Measurements from ENCODE around the gene RIC8B.

The RIC8B gene

DNA sequence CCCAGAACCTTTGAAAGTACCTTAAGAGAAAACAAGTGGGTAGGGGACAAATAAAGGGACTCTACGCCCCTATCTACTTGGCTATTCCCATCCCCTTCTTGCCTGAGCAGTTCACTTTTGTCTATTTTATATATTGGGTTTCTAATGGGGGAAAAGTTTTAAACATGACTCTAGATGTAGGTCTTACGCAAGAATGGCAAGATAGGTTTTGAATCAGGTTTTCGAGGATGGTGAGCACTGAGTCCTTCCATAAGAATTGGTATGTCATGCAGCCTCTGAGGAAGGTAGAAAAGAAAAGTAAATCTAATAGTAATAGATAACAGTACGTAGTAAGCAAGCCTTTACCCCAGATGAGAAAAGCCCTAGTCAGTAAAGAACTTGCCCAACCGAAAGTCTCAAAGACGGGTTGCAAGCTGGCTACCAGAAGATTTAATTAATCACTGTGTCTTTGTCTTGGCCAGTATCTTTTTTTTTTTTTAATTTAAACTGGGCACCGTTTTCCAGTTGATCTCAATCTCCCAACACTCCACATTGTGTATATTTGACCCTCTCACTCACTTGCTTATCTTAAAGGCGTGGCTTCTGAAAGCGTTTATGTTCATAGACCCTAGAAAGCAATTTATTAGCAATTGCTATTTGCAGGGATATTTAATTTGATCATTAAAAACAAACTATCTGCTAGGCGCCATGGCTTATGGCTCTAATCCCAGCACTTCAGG is 94.7 kb downstream of the RIC8B start:
- no peak overlapping the region for H3K4me3 ChIP-seq (ENCODE audit: control insufficient read depth, low read depth, low read length)
- TF ChIP-seq, protein P1, sequence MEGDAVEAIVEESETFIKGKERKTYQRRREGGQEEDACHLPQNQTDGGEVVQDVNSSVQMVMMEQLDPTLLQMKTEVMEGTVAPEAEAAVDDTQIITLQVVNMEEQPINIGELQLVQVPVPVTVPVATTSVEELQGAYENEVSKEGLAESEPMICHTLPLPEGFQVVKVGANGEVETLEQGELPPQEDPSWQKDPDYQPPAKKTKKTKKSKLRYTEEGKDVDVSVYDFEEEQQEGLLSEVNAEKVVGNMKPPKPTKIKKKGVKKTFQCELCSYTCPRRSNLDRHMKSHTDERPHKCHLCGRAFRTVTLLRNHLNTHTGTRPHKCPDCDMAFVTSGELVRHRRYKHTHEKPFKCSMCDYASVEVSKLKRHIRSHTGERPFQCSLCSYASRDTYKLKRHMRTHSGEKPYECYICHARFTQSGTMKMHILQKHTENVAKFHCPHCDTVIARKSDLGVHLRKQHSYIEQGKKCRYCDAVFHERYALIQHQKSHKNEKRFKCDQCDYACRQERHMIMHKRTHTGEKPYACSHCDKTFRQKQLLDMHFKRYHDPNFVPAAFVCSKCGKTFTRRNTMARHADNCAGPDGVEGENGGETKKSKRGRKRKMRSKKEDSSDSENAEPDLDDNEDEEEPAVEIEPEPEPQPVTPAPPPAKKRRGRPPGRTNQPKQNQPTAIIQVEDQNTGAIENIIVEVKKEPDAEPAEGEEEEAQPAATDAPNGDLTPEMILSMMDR (conservative IDR thresholded peaks at IDR 0.05; ENCODE audit: control insufficient read depth, insufficient read depth, low read depth, low read length) = no peak
- no peak for DNase-seq (ENCODE audit: low read depth)

DNA sequence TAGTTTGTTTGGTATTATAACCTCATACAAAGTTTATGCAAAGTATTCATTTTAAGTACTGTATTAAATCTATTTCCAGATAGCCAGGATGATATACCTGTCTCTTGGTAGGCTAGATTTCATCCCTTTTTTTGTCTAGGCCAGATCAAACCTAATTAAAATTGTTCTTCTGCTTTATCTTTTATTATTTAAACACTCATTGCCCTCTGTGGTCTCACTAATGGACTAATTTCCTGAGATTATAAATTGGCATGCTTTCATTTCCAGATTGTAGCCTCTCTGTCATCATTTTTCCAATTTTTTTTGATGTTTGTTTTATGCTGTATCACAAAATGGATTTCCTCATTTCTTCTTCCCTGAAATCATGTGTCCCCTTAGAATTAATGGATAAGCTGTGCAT is 95.6 kb downstream of the RIC8B start:
- TF ChIP-seq, protein P1 (conservative IDR thresholded peaks at IDR 0.05; ENCODE audit: control insufficient read depth, insufficient read depth, low read depth, low read length) = no peak
- no peak for DNase-seq (ENCODE audit: low read depth)
- no peak overlapping the region for H3K4me3 ChIP-seq (ENCODE audit: control insufficient read depth, low read depth, low read length)

DNA sequence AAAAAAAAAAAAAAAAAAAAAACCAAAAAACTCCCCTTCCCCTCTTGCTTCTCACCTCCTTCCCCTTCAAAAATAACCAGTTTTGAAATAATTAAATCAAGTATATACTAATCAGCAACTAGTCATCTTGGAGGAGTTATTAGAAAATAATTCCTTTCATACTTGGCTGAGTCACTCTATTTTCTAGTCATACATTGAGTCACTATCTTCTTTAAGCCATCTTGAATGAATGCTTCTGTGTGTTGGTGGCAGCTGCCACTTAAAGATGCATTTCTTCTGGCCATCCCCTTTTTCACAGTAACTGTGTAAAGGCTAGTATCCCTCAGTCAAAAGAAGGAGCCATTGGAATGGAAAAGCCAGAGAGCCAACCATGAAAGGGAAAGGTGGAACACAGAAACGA is 97.0 kb downstream of the RIC8B start:
- no peak overlapping the region for H3K4me3 ChIP-seq (ENCODE audit: control insufficient read depth, low read depth, low read length)
- TF ChIP-seq, protein P1 (conservative IDR thresholded peaks at IDR 0.05; ENCODE audit: control insufficient read depth, insufficient read depth, low read depth, low read length) = no peak
- DNase-seq (ENCODE audit: low read depth) = peak; percentile 64

DNA sequence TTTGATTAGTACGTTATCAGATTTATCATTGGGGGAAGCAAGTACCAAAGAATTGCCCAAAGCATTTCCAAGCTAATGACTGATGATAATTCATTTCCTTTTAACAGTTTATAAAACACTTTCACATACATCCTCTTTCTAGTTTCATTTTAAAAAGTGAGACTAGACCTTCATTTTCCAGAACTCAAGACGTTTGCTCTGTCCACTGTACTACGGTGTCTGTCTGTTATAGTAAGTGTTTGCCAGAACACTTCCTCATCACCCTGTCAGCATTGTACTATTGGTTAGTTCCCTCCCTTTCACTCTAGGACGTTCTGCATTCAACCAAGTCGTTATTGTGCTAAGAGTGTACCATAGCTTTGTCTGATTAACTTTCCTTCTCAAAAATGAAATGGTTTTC is 99.5 kb downstream of the RIC8B start:
- no peak for DNase-seq (ENCODE audit: low read depth)
- H3K4me3 ChIP-seq (ENCODE audit: control insufficient read depth, low read depth, low read length) = no peak overlapping the region

DNA sequence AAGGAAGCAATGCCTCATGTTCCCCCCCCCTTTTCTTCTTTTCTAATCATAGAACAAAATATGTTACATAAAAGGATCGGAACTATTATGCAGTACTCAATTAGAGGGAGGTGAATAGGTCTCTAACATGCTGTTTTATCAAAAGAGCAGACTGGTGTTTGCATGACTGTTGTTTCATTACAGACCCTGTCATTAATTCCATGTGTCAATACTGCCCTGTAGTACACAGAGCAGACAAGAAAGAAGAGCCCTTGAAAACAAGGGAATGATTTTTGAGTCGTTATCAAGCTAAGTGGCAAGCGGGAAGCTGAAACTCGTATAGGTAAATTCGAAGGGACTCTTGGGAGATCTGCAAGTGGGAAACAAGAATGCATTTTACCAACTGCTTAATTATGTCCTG is 104.3 kb downstream of the RIC8B start:
- TF ChIP-seq, protein P1 (conservative IDR thresholded peaks at IDR 0.05; ENCODE audit: control insufficient read depth, insufficient read depth, low read depth, low read length) = no peak
- no peak for DNase-seq (ENCODE audit: low read depth)
- H3K4me3 ChIP-seq (ENCODE audit: control insufficient read depth, low read depth, low read length) = no peak overlapping the region

More for the DNA sequence above, 99.5 kb downstream of the RIC8B start:
- TF ChIP-seq, protein P1 (conservative IDR thresholded peaks at IDR 0.05; ENCODE audit: control insufficient read depth, insufficient read depth, low read depth, low read length) = no peak

DNA sequence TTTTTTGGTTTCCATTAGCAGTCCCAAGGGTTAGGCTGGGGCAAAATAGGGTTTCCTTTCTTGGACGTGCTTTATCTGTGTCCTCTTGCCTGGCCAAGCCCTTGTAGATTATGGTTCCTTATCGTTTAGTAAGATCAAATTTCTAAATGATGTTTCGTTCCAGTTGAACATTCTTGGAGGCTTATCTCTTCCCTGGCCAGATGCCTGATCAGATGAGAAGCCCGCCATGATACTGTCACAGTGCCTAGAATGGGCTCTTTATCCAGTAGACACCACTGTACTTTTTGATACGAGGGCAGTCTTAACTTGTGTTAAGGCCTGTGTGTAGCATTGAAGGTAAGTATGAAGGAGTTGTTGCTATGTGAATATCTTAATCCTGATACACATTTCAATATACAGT is 105.1 kb downstream of the RIC8B start:
- DNase-seq (ENCODE audit: low read depth) = no peak
- H3K4me3 ChIP-seq (ENCODE audit: control insufficient read depth, low read depth, low read length) = no peak overlapping the region
- TF ChIP-seq, protein P1 (conservative IDR thresholded peaks at IDR 0.05; ENCODE audit: control insufficient read depth, insufficient read depth, low read depth, low read length) = no peak
